Panc1 (cell line): ENCODE results near the gene ABCC1. TPM values are rescaled to one million over a fixed set of nuclear protein-coding genes. Genes with fewer than 3 reads are reported as not detected.

ENCODE experiments used
- ATAC-seq: fragments of 200-7000 bp; cut with Tn5 transposase; 2 replicates; pipeline ENCODE4 v1.9.1; 2020; ENCODE audit warnings: mild to moderate bottlenecking, moderate library complexity
- BruUV-seq: library from RNA; stranded (reverse); fragments of 400-500 nt; replicated peaks from 2 replicates; lab custom pipeline; 2021; lab: Mats Ljungman, UMichigan
- CTCF ChIA-PET: fragments of 300-600 bp; sonication (Branson Sonifier 250); formaldehyde crosslinking; loops from one replicate; lab custom pipeline; 2022; ENCODE audit warnings: antibody characterized with exemption; lab: Charles Lee
- POLR2A ChIA-PET: fragments of 300-600 bp; sonication (Branson Sonifier 250); formaldehyde crosslinking; loops from one replicate; lab custom pipeline; 2022; ENCODE audit warnings: antibody characterized with exemption; lab: Charles Lee
- DNase-seq: peaks from one replicate; pipeline ENCODE4 v3.0.0-alpha.2; 2010; ENCODE audit warnings: low read depth, low spot score
- H3K27ac ChIP-seq: 2 replicates; pipeline ENCODE4 v1.5.1; 2011; ENCODE audit warnings: mild to moderate bottlenecking, low read length, inconsistent platforms
- H3K27me3 ChIP-seq: fragments of 200-500 bp; sonication (Bioruptor generic); 2 replicates; pipeline ENCODE4 v1.6.0; 2014; ENCODE audit warnings: low read length, inconsistent platforms; ENCODE audit not compliant: control insufficient read depth, insufficient read depth
- H3K36me3 ChIP-seq: fragments of 200-500 bp; sonication (Bioruptor generic); 2 replicates; pipeline ENCODE4 v1.5.1; 2014; ENCODE audit warnings: inconsistent platforms, mild to moderate bottlenecking, low read length, moderate library complexity; ENCODE audit not compliant: control insufficient read depth, insufficient read depth
- H3K4me1 ChIP-seq: 2 replicates; pipeline ENCODE4 v1.5.1; 2011; ENCODE audit warnings: inconsistent platforms, mild to moderate bottlenecking, low read length, moderate library complexity; ENCODE audit not compliant: control insufficient read depth, insufficient read depth
- H3K4me3 ChIP-seq, 2 experiments: 2 replicates each; pipeline ENCODE4 v1.5.1; 2011 to 2012; ENCODE audit warnings: low read depth in 2 of 2, low read length in 2 of 2, mild to moderate bottlenecking in 2 of 2, inconsistent platforms in 1 of 2, moderate library complexity in 1 of 2
- H3K9me3 ChIP-seq: fragments of 200-500 bp; sonication (Bioruptor generic); 2 replicates; pipeline ENCODE4 v1.5.1; 2014; ENCODE audit warnings: low read depth, mild to moderate bottlenecking, inconsistent platforms, low read length, moderate library complexity; ENCODE audit not compliant: control insufficient read depth, insufficient read depth
- POLR2AphosphoS5 ChIP-seq: IDR thresholded peaks from 2 replicates; pipeline ENCODE4 v1.6.1; 2012; ENCODE audit warnings: mild to moderate bottlenecking, low read depth, low read length, moderate library complexity
- SIN3A ChIP-seq: IDR thresholded peaks from 2 replicates; pipeline ENCODE4 v1.6.1; 2012; ENCODE audit warnings: low read depth, mild to moderate bottlenecking, low read length, moderate library complexity, borderline replicate concordance; ENCODE audit not compliant: insufficient read depth
- TCF7L2 ChIP-seq: IDR thresholded peaks from 2 replicates; pipeline ENCODE4 v1.6.1; 2011; ENCODE audit warnings: mild to moderate bottlenecking, low read depth, low read length, inconsistent platforms
- in situ Hi-C: cut with HindIII; loops from 2 replicates; pipeline ENCODE4 v1.10.0; 2016; ENCODE audit warnings: low sequenced_read_pairs, low pct_unique_long_range_greater_than_20kb
- intact Hi-C: fragments of 100-400 bp; cut with micrococcal nuclease; formaldehyde crosslinking; loops from one replicate; pipeline ENCODE4 v1.10.0; 2022; ENCODE audit not compliant: unreplicated experiment
- total RNA-seq: library from RNA; stranded (reverse); gene quantifications from one replicate; pipeline ENCODE4 v1.2.1, GENCODE V29; 2021; ENCODE audit not compliant: unreplicated experiment
- TF ChIP-seq, protein P1 (sequence below): fragments of 450-650 bp; IDR thresholded peaks from 2 replicates; pipeline ENCODE4 v1.5.1; 2017; ENCODE audit warnings: mild to moderate bottlenecking
- TF ChIP-seq, protein P2 (sequence below), 2 experiments: IDR thresholded peaks; 2 replicates each; pipeline ENCODE4 v1.6.1; 2011 to 2012; ENCODE audit warnings: low read depth in 2 of 2, control low read depth in 1 of 2, low read length in 1 of 2, mild to moderate bottlenecking in 1 of 2, moderate library complexity in 1 of 2; ENCODE audit not compliant: insufficient read depth in 1 of 2

Gene ABCC1
- total RNA-seq, 1 experiment from 2014 or later: 296 TPM

DNA sequence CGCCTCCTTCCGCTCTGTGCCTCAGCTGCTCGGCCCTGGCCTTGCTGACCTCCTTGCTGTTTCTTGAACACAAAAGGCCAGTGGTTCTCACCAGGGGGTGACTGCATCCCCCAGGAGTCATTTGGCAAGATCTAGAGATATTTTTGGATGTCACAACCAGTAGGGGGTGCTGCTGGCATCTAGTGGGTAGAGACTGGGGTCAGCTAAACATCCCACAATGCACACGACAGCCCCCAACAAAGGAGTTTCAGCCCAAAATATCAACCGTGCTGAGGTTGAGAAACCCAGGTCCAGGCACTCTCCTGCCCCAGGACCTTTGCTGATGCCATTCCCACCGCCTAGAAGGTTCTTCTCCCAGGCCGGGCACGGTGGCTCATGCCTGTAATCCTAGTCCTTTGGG lies 234.1 kb downstream of the ABCC1 start:
- Histone ChIP-seq H3K36me3 (no peaks in the 10 kb centered on the region), H3K27ac (no peak overlapping the region), H3K4me1 (no peaks in the 10 kb centered on the region), H3K27me3 (no peaks in the 10 kb centered on the region), H3K9me3 (no peaks in the 10 kb centered on the region), H3K4me3 (no peak overlapping the region)
- ATAC-seq: no peak
- ChIA-PET CTCF (interaction anchor here (0.6 kb wide), 2 partner anchors 274 to 281 kb away, joined by 3 to 16 read pairs; no protein-coding TSS in a partner anchor), POLR2A (no interaction called here)
- intact Hi-C loops: no loop called here
- in situ Hi-C loops: no loop called here
- BruUV-seq: no TSS peak
- DNase-seq: no peak
- TF ChIP-seq TCF7L2: no peak
- TF ChIP-seq, protein P1, sequence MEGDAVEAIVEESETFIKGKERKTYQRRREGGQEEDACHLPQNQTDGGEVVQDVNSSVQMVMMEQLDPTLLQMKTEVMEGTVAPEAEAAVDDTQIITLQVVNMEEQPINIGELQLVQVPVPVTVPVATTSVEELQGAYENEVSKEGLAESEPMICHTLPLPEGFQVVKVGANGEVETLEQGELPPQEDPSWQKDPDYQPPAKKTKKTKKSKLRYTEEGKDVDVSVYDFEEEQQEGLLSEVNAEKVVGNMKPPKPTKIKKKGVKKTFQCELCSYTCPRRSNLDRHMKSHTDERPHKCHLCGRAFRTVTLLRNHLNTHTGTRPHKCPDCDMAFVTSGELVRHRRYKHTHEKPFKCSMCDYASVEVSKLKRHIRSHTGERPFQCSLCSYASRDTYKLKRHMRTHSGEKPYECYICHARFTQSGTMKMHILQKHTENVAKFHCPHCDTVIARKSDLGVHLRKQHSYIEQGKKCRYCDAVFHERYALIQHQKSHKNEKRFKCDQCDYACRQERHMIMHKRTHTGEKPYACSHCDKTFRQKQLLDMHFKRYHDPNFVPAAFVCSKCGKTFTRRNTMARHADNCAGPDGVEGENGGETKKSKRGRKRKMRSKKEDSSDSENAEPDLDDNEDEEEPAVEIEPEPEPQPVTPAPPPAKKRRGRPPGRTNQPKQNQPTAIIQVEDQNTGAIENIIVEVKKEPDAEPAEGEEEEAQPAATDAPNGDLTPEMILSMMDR: peak; percentile 38

DNA sequence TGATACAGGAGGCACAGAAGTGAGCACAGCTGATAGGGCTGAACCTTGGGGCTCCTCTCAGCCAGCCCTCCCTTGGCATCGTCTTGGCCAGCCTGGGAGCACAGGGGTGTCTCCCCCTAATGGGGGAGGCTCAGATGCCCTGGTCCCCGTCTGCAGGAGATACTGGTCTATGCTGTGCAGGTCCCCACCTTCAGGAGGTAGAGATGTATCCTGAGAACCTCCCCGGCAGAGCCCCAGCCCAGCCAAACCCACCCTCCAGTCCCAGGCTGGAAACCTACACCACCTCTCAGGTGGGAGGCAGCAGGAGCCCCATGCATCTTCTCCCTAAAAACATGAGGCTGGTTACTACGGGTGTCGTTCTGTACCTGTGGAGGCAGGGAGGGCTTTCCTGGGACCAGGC lies 235.2 kb downstream of the ABCC1 start:
- POLR2A ChIA-PET: no interaction called here
- intact Hi-C loops: no loop called here
- in situ Hi-C loops: no loop called here
- BruUV-seq: no TSS peak
- CTCF ChIA-PET: no interaction called here
- no peak overlapping the region for H3K4me3 ChIP-seq
- ATAC-seq: peak; percentile 6; the same call in 1 of the 2 replicates
- H3K36me3 ChIP-seq: no peaks in the 10 kb centered on the region
- H3K9me3 ChIP-seq: no peaks in the 10 kb centered on the region
- H3K4me1 ChIP-seq: no peaks in the 10 kb centered on the region
- no peak overlapping the region for H3K27ac ChIP-seq
- TF ChIP-seq, protein P1: no peak
- TF ChIP-seq TCF7L2 (no peak), SIN3A (no peak), POLR2AphosphoS5 (no peak)
- TF ChIP-seq, protein P2, sequence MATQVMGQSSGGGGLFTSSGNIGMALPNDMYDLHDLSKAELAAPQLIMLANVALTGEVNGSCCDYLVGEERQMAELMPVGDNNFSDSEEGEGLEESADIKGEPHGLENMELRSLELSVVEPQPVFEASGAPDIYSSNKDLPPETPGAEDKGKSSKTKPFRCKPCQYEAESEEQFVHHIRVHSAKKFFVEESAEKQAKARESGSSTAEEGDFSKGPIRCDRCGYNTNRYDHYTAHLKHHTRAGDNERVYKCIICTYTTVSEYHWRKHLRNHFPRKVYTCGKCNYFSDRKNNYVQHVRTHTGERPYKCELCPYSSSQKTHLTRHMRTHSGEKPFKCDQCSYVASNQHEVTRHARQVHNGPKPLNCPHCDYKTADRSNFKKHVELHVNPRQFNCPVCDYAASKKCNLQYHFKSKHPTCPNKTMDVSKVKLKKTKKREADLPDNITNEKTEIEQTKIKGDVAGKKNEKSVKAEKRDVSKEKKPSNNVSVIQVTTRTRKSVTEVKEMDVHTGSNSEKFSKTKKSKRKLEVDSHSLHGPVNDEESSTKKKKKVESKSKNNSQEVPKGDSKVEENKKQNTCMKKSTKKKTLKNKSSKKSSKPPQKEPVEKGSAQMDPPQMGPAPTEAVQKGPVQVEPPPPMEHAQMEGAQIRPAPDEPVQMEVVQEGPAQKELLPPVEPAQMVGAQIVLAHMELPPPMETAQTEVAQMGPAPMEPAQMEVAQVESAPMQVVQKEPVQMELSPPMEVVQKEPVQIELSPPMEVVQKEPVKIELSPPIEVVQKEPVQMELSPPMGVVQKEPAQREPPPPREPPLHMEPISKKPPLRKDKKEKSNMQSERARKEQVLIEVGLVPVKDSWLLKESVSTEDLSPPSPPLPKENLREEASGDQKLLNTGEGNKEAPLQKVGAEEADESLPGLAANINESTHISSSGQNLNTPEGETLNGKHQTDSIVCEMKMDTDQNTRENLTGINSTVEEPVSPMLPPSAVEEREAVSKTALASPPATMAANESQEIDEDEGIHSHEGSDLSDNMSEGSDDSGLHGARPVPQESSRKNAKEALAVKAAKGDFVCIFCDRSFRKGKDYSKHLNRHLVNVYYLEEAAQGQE (IDR thresholded peaks at IDR 0.05; ENCODE audit: insufficient read depth in 1 of 2, low read depth in 2 of 2, low read length in 1 of 2): no peak
- no peaks in the 10 kb centered on the region for H3K27me3 ChIP-seq
- DNase-seq: no peak
